Retina (tissue), 1 donor: ENCODE measurements around the gene SLC12A9.
"Not testable (repeated sequence)": the region's sequence is repeated elsewhere in the genome, so short reads cannot be mapped to it uniquely, and the experiment has no call there.

Experiments
- DNase-seq: peaks from one replicate; pipeline ENCODE4 v3.0.0-alpha.2; 2016

The SLC12A9 gene

DNA sequence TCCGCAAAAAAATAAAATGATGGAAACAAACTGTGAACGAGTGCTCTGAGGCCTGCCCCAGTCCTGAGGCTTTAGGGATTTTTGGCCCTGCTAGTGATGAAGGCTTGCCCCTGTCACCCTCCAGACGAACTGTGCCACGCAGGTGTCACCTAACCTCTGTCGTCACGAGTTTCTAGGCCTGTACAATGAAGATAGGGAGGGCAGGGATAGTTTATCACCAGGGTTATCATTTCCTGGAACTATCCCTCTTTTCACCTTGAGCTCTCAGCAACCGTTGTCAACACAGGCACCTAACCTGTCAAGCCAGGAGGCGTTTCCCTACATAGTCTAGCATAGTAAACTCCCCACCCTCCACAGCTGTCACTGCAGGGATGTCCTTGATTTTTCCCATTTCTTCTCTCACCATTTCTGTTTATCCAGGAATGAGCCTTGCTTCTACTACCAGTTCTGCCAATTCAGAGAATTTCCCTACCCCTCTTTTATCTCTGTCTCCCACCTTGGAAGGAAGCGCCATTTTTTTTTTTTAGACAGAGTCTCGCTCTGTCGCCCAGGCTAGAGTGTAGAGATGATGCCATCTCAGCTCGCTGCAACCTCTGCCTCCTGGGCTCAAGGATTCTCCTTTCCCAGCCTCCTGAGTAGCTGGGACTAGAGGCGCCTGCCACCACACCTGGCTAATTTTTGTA is 45.4 kb downstream of the SLC12A9 start:
- DNase-seq, result no peak

- no peak for DNase-seq
Measured at GRCh38 chr7:100899432-100899831, 46.9 kb downstream of the SLC12A9 start.

DNA sequence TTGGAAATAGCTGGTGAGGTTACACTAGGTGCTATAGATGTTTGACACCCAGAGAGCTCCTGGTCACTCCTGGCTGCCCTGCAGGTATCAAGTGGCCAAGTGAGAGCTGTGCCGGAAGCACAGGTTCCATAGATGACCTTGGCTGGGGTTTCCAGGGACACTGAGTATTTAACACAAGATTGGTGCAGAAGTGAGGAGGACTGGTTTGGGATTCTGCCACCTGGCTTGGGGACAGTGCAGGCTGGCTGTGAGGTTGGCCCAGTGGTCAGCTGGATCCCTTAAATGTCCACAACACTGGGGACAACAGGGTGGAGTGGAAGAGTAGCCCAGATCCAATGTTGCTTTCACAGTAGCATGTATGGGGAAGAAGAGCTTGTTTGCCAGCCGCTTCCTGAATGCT is 48.5 kb downstream of the SLC12A9 start:
- DNase-seq, result no peak

DNA sequence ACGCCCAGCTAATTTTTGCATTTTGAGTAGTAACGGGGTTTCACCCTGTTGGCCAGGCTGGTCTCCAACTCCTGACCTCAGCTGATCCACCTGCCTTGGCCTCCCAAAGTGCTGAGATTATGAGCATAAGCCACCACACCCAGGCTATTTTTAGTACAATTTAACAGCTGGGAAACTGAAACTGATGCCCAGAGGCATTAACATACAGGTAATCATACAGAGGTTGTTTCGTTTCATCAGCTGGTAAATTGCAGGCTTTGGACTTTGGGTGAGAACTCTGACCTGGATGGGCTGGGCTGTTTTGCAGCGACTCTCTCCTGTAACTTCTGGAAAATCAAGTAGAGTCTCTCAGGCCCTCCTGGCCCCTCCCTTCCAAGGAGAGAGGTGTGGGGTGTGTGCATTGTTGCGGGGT is 49.4 kb downstream of the SLC12A9 start:
- DNase-seq, result no peak

GRCh38 chr7:100902638-100903037 is 50.1 kb downstream of the SLC12A9 start:
- no peak for DNase-seq

GRCh38 chr7:100908512-100908911 is 56.0 kb downstream of the SLC12A9 start:
- no peak for DNase-seq

GRCh38 chr7:100910443-100910842 is 57.9 kb downstream of the SLC12A9 start:
- DNase-seq, result not testable (repeated sequence)

DNA sequence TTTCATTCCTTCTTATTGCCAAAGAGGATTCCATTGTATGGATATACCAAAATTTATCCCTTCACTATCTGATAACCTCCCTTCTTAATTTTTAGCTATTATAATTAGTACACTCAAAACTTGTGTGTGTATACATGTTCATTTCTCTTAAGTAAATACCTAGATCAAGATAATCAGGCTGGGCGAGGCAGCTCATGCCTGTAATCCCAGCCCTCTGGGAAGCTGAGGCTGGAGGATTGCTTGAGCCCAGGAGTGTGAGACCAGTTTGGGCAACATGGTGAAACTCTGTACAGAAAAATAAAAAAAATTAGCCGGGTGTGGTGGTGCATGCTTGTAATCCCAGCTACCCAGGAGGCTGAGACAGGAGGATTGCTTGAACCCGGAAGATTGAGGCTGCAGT is 59.0 kb downstream of the SLC12A9 start:
- no peak for DNase-seq

DNA sequence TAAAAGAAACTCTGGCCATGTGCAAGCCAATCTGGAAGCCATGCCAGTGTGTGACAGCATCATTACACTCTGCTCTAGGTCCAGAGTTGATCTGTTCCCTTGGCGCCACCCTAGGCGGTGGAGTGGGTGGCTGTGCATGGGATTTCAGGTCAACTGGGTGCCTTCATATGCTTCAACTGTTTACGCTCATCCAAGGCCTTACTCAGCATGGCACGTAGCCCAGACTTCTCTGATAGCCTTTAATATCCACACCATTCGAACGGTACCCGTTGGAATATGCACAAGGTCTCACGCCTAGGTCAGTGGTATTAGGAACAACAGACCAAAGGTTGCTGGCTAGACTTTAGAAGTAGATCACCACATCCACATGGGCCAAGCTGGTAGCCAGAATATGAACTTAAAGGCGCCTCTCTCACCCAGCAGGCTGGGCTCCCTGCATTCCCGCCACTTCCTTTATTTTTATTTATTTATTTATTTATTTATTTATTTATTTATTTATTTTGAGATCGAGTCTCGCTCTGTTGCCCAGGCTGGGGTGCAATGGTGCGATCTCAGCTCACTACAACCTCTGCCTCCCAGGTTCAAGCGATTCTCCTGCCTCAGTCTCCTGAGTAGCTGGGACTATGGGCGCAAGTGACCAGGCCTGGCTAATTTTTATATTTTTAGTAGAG is 61.8 kb downstream of the SLC12A9 start:
- no peak for DNase-seq

DNA sequence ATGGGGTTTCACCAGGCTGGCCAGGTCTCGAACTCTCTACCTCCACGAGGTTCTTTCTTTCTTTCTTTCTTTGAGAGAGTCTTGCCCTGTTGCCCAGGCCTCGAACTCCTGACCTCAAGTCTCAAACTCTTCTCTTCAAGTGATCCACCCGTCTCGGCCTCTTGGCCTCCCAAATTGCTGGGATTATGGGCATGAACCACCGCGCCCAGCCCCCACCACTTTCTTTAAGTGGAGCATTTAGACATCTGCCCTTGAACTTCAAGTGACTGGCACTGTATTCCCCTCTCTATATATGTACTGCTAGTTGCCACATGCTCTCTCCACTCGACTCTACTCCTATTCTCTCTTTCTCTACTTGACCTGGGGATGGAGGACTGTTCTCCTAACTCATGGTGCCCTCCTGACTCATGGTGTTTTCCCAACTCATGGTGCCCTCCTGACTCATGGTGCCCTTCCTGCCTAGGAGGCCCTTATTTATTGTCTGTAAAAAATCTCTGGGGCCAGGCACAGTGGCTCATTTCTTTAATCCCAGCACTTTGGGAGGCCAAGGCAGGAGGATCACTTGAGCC is 62.5 kb downstream of the SLC12A9 start:
- DNase-seq, result no peak
